WTC11 (cell line): ENCODE measurements around the gene CTDSP2. TPM values are rescaled to one million over a fixed set of nuclear protein-coding genes. Genes with fewer than 3 reads are reported as not detected.

Experiments
- ATAC-seq: fragments of 200-7000 bp; cut with Tn5 transposase; 2 replicates; pipeline ENCODE4 v1.10.0; 2021; ENCODE audit warnings: mild to moderate bottlenecking, moderate library complexity
- CTCF ChIA-PET: fragments of 300-600 bp; sonication (Branson Sonifier 250); formaldehyde crosslinking; loops from one replicate; lab custom pipeline; 2021; ENCODE audit warnings: antibody characterized with exemption; lab: Charles Lee
- POLR2A ChIA-PET: fragments of 350-600 bp; sonication (Branson Sonifier 250); formaldehyde crosslinking; loops from one replicate; lab custom pipeline; 2021; ENCODE audit warnings: antibody characterized with exemption; lab: Charles Lee
- DNase-seq: peaks from one replicate; pipeline ENCODE4 v3.0.0; 2021; ENCODE audit warnings: low spot score
- H3K27ac Mint-ChIP-seq: 2 replicates; pipeline ENCODE4 v1.8.0; 2021; ENCODE audit warnings: mixed read lengths
- H3K27me3 Mint-ChIP-seq: 2 replicates; pipeline ENCODE4 v1.8.0; 2021; ENCODE audit warnings: low read depth, mild to moderate bottlenecking, moderate library complexity, mixed read lengths
- H3K36me3 Mint-ChIP-seq: 2 replicates; pipeline ENCODE4 v1.8.0; 2021; ENCODE audit warnings: mixed read lengths
- H3K4me1 Mint-ChIP-seq: 2 replicates; pipeline ENCODE4 v1.8.0; 2022; ENCODE audit warnings: mixed read lengths
- H3K4me3 Mint-ChIP-seq: 2 replicates; pipeline ENCODE4 v1.8.0; 2021; ENCODE audit warnings: mild to moderate bottlenecking, moderate library complexity, mixed read lengths
- H3K9me3 Mint-ChIP-seq: 2 replicates; pipeline ENCODE4 v1.8.0; 2021; ENCODE audit warnings: mixed read lengths
- ATF1 ChIP-seq: sonication (generic); formaldehyde crosslinking; IDR thresholded peaks from 2 replicates; pipeline ENCODE4 v1.8.1; 2023; ENCODE audit warnings: mild to moderate bottlenecking, moderate library complexity, missing genetic modification reagents
- ATF6 ChIP-seq: sonication (generic); formaldehyde crosslinking; IDR thresholded peaks from 2 replicates; pipeline ENCODE4 v1.8.1; 2023; ENCODE audit warnings: mild to moderate bottlenecking, missing genetic modification reagents
- CBFB ChIP-seq: sonication (generic); formaldehyde crosslinking; IDR thresholded peaks from 2 replicates; pipeline ENCODE4 v1.8.1; 2022; ENCODE audit warnings: mild to moderate bottlenecking, low read depth, missing genetic modification reagents
- CTCF ChIP-seq: fragments of 200-600 bp; IDR thresholded peaks from 2 replicates; pipeline ENCODE4 v1.8.0; 2022; ENCODE audit warnings: antibody characterized with exemption
- ELF4 ChIP-seq: sonication (generic); formaldehyde crosslinking; IDR thresholded peaks from 2 replicates; pipeline ENCODE4 v1.8.1; 2022; ENCODE audit warnings: low read depth, mild to moderate bottlenecking, moderate library complexity, missing genetic modification reagents
- EMX1 ChIP-seq: fragments of 250-450 bp; sonication (Bioruptor Pico); IDR thresholded peaks from 2 replicates; pipeline ENCODE4 v1.8.0; 2021; ENCODE audit warnings: mild to moderate bottlenecking
- FOXP4 ChIP-seq: sonication (generic); formaldehyde crosslinking; IDR thresholded peaks from 2 replicates; pipeline ENCODE4 v1.8.0; 2022; ENCODE audit warnings: mild to moderate bottlenecking, missing genetic modification reagents
- MYBL2 ChIP-seq: sonication (generic); formaldehyde crosslinking; IDR thresholded peaks from 2 replicates; pipeline ENCODE4 v1.8.1; 2023; ENCODE audit warnings: mild to moderate bottlenecking, moderate library complexity, missing genetic modification reagents
- NFE2L1 ChIP-seq: sonication (generic); formaldehyde crosslinking; IDR thresholded peaks from 2 replicates; pipeline ENCODE4 v1.8.1; 2023; ENCODE audit warnings: missing genetic modification reagents
- PRDM15 ChIP-seq: sonication (generic); formaldehyde crosslinking; IDR thresholded peaks from 2 replicates; pipeline ENCODE4 v1.8.0; 2022; ENCODE audit warnings: missing genetic modification reagents
- PRRX2 ChIP-seq: fragments of 250-450 bp; sonication (Bioruptor Pico); IDR thresholded peaks from 2 replicates; pipeline ENCODE4 v1.8.0; 2021; ENCODE audit warnings: mild to moderate bottlenecking
- RORB ChIP-seq: fragments of 250-450 bp; sonication (Bioruptor Pico); IDR thresholded peaks from 2 replicates; pipeline ENCODE4 v1.9.0; 2021; ENCODE audit warnings: mild to moderate bottlenecking
- SP1 ChIP-seq: sonication (generic); formaldehyde crosslinking; conservative IDR thresholded peaks from 2 replicates; pipeline ENCODE4 v1.8.1; 2022; ENCODE audit warnings: missing genetic modification reagents
- TEAD1 ChIP-seq: sonication (generic); formaldehyde crosslinking; IDR thresholded peaks from 2 replicates; pipeline ENCODE4 v1.8.0; 2022; ENCODE audit warnings: mild to moderate bottlenecking, missing genetic modification reagents
- TP53 ChIP-seq: sonication (generic); formaldehyde crosslinking; IDR thresholded peaks from 2 replicates; pipeline ENCODE4 v1.8.1; 2023; ENCODE audit warnings: mild to moderate bottlenecking, missing genetic modification reagents
- ZBTB21 ChIP-seq: sonication (generic); formaldehyde crosslinking; IDR thresholded peaks from 2 replicates; pipeline ENCODE4 v1.8.1; 2023; ENCODE audit warnings: mild to moderate bottlenecking, missing genetic modification reagents, borderline replicate concordance
- ZNF138 ChIP-seq: sonication (generic); formaldehyde crosslinking; conservative IDR thresholded peaks from 2 replicates; pipeline ENCODE4 v1.8.1; 2022; ENCODE audit warnings: mild to moderate bottlenecking, moderate library complexity, missing genetic modification reagents
- ZNF219 ChIP-seq: sonication (generic); formaldehyde crosslinking; IDR thresholded peaks from 2 replicates; pipeline ENCODE4 v1.8.0; 2023; ENCODE audit warnings: missing genetic modification reagents, mild to moderate bottlenecking, borderline replicate concordance
- ZNF317 ChIP-seq: sonication (generic); formaldehyde crosslinking; IDR thresholded peaks from 2 replicates; pipeline ENCODE4 v1.8.1; 2023; ENCODE audit warnings: low read depth, mild to moderate bottlenecking, moderate library complexity, missing genetic modification reagents, borderline replicate concordance
- ZNF671 ChIP-seq: fragments of 250-450 bp; sonication (Bioruptor Pico); IDR thresholded peaks from 2 replicates; pipeline ENCODE4 v1.8.0; 2021; ENCODE audit warnings: mild to moderate bottlenecking
- total RNA-seq: library from RNA; stranded (reverse); gene quantifications from 3 replicates; pipeline ENCODE4 v1.2.3, GENCODE V29; 2021
- TF ChIP-seq, protein P1 (sequence below): sonication (generic); formaldehyde crosslinking; IDR thresholded peaks from 2 replicates; pipeline ENCODE4 v1.8.1; 2022; ENCODE audit warnings: mild to moderate bottlenecking, missing genetic modification reagents, moderate library complexity, borderline replicate concordance

The CTDSP2 gene
- total RNA-seq, 1 experiment from 2014 or later: 122 TPM

DNA sequence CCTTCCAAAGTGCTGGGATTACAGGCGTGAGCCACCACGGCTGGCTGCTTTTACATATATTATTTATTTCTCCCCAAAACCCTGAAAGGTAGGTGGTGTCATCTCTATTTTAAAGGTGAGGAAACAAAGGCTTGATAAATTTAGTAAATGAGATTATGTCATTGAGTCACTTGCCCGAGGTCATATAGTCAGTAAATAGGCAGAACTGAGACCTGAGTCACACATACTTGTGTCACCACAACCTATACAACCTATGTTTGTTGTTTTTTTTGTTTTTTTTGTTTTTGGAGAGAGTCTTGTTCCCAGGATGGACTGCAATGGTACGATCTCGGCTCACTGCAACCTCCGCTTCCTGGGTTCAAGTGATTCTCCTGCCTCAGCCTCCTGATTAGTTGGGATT, 51.2 kb downstream of the CTDSP2 start:
- no peak overlapping the region for H3K4me3 Mint-ChIP-seq
- H3K4me1 Mint-ChIP-seq: no peaks in the 10 kb centered on the region
- no peaks in the 10 kb centered on the region for H3K27me3 Mint-ChIP-seq
- ChIA-PET CTCF (interaction anchor here (2.2 kb wide), 1 partner anchor 8 kb away, joined by 10 read pairs; no protein-coding TSS in a partner anchor), POLR2A (no interaction called here)
- ATAC-seq (no peak), DNase-seq (no peak)
- H3K36me3 Mint-ChIP-seq: peaks cover 48% of the 10 kb centered on the region
- H3K27ac Mint-ChIP-seq: no peak overlapping the region
- TF ChIP-seq ATF1 (CRISPR knock-in tag) (no peak), ELF4 (no peak), CTCF (no peak), FOXP4 (CRISPR knock-in tag) (no peak), MYBL2 (no peak), TP53 (CRISPR knock-in tag) (no peak), ATF6 (CRISPR knock-in tag) (no peak), ZBTB21 (CRISPR knock-in tag) (no peak)
- TF ChIP-seq, protein P1, sequence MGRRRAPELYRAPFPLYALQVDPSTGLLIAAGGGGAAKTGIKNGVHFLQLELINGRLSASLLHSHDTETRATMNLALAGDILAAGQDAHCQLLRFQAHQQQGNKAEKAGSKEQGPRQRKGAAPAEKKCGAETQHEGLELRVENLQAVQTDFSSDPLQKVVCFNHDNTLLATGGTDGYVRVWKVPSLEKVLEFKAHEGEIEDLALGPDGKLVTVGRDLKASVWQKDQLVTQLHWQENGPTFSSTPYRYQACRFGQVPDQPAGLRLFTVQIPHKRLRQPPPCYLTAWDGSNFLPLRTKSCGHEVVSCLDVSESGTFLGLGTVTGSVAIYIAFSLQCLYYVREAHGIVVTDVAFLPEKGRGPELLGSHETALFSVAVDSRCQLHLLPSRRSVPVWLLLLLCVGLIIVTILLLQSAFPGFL (CRISPR knock-in tag): no peak
- H3K9me3 Mint-ChIP-seq: no peaks in the 10 kb centered on the region

DNA sequence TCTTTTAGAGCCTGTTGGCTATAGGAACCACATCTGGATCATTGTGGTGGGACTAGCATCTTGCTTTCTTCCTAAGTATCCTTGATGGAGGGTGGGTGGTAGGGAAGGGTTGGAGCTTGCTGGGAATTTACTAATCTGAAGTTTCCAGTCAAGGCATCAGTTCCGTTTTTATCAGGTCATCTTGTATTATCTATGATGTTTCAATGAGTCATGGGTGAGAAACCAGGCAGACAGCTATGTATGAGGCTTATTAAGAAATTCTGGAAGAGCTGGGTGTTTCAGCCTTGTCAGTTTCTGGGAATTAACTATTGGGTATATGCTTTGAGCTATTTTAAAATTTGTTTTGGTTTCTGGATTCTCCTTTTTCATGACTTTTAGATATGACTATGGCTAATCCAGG, 52.6 kb downstream of the CTDSP2 start:
- Mint-ChIP-seq H3K27me3 (no peaks in the 10 kb centered on the region), H3K9me3 (no peaks in the 10 kb centered on the region), H3K36me3 (peaks cover 57% of the 10 kb centered on the region), H3K4me1 (no peaks in the 10 kb centered on the region), H3K4me3 (no peak overlapping the region), H3K27ac (no peak overlapping the region)
- CTCF ChIA-PET: interaction anchor here (1.0 to 2.2 kb wide), 3 partner anchors 9 to 37 kb away, joined by 3 to 10 read pairs (median 4); no protein-coding TSS in a partner anchor
- POLR2A ChIA-PET: no interaction called here
- ATAC-seq: no peak
- TF ChIP-seq ZNF138 (CRISPR knock-in tag): no peak
- no peak for TF ChIP-seq ZNF219
- TF ChIP-seq ZNF317 (CRISPR knock-in tag): no peak
- no peak for TF ChIP-seq PRRX2 (CRISPR knock-in tag)
- no peak for TF ChIP-seq PRDM15
- TF ChIP-seq NFE2L1: no peak
- TF ChIP-seq ZNF671: no peak
- TF ChIP-seq MYBL2: no peak
- no peak for TF ChIP-seq SP1 (CRISPR knock-in tag)
- no peak for TF ChIP-seq EMX1 (CRISPR knock-in tag)
- no peak for TF ChIP-seq RORB (CRISPR knock-in tag)
- no peak for TF ChIP-seq CBFB (CRISPR knock-in tag)
- TF ChIP-seq TEAD1 (CRISPR knock-in tag): no peak
- DNase-seq: no peak
